ENCODE measurements around the gene SAMM50. TPM values are rescaled to one million over a fixed set of nuclear protein-coding genes. Genes with fewer than 3 reads are reported as not detected.

The SAMM50 gene
- 32.6 and 34.8 TPM in 2 replicates for total RNA-seq
- 42.9 TPM for polyA plus RNA-seq (2012)

- peak; percentile 94 for DNase-seq (ENCODE audit: low read depth)
Measured at GRCh38 chr22:43955040-43955882, at the start of gene SAMM50. Gene SAMM50 (plus strand): TSS chr22:43955442. CDS start chr22:43955578, 136 bp downstream.

- peak; percentile 44 for DNase-seq (ENCODE audit: low read depth)
Measured at GRCh38 chr22:43905681-43906080, 49.6 kb upstream of the SAMM50 start.

- DNase-seq (ENCODE audit: low read depth): no peak
Measured at GRCh38 chr22:43909708-43910107, 45.5 kb upstream of the SAMM50 start.

GRCh38 chr22:43910178-43910695, 45.0 kb upstream of the SAMM50 start:
- DNase-seq (ENCODE audit: low read depth): peak; percentile 75

GRCh38 chr22:43911351-43911750, 43.9 kb upstream of the SAMM50 start:
- DNase-seq (ENCODE audit: low read depth): no peak

- no peak for DNase-seq (ENCODE audit: low read depth)
Measured at GRCh38 chr22:43917521-43917920, 37.7 kb upstream of the SAMM50 start.

GRCh38 chr22:43919106-43919973, 35.9 kb upstream of the SAMM50 start:
- DNase-seq (ENCODE audit: low read depth): peak; percentile 48

GRCh38 chr22:43921370-43921769, 33.9 kb upstream of the SAMM50 start:
- peak; percentile 98 for DNase-seq (ENCODE audit: low read depth)

- peak; percentile 61 for DNase-seq (ENCODE audit: low read depth)
Measured at GRCh38 chr22:43922123-43922522, 33.1 kb upstream of the SAMM50 start.

GRCh38 chr22:43923191-43923590, 32.1 kb upstream of the SAMM50 start:
- no peak for DNase-seq (ENCODE audit: low read depth)

- DNase-seq (ENCODE audit: low read depth): peak; percentile 93
Measured at GRCh38 chr22:43923631-43924464, 31.4 kb upstream of the SAMM50 start, which contains the start of gene PNPLA3. Gene PNPLA3 (plus strand): TSS chr22:43923805. CDS start chr22:43923912, 107 bp downstream.

- DNase-seq (ENCODE audit: low read depth): no peak
Measured at GRCh38 chr22:43924877-43925276, 30.4 kb upstream of the SAMM50 start.

- peak; percentile 79 for DNase-seq (ENCODE audit: low read depth)
Measured at GRCh38 chr22:43925433-43926348, 29.6 kb upstream of the SAMM50 start.

GRCh38 chr22:43926349-43926710, 28.9 kb upstream of the SAMM50 start:
- no peak for DNase-seq (ENCODE audit: low read depth)

- DNase-seq (ENCODE audit: low read depth): no peak
Measured at GRCh38 chr22:43928468-43928867, 26.8 kb upstream of the SAMM50 start.

- no peak for DNase-seq (ENCODE audit: low read depth)
Measured at GRCh38 chr22:43928908-43929307, 26.3 kb upstream of the SAMM50 start.

GRCh38 chr22:43931771-43932170, 23.5 kb upstream of the SAMM50 start:
- peak; percentile 65 for DNase-seq (ENCODE audit: low read depth)

GRCh38 chr22:43941449-43941848, 13.8 kb upstream of the SAMM50 start:
- no peak for DNase-seq (ENCODE audit: low read depth)

GRCh38 chr22:43944670-43945430, 10.4 kb upstream of the SAMM50 start:
- no peak for DNase-seq (ENCODE audit: low read depth)
